Dermis blood vessel endothelial cell (primary cell): Measurements from ENCODE around the gene ZNF445. TPM values are rescaled to one million over a fixed set of nuclear protein-coding genes. Genes with fewer than 3 reads are reported as not detected.
"Not testable (repeated sequence)": the region's sequence is repeated elsewhere in the genome, so short reads cannot be mapped to it uniquely, and the experiment has no call there.

Experiments
- DNase-seq: peaks from one replicate; pipeline ENCODE4 v3.0.0; 2010
- total RNA-seq: library from RNA; depleted of rRNA; stranded (reverse); fragments of >200 nt; gene quantifications from 2 replicates; pipeline ENCODE4 v1.2.3, GENCODE V29; 2014

The ZNF445 gene
- 9.2 and 10.6 TPM in 2 replicates for total RNA-seq

GRCh38 chr3:44477312-44478030 lies at the start of gene ZNF445:
ZNF445 (minus strand) TSS chr3:44477670; CDS start chr3:44455549, 22,121 bp downstream.
- DNase-seq: peak; percentile 85

- no peak for DNase-seq
These were observed 47.6 kb upstream of the ZNF445 start for GRCh38 chr3:44525060-44525459.

DNA sequence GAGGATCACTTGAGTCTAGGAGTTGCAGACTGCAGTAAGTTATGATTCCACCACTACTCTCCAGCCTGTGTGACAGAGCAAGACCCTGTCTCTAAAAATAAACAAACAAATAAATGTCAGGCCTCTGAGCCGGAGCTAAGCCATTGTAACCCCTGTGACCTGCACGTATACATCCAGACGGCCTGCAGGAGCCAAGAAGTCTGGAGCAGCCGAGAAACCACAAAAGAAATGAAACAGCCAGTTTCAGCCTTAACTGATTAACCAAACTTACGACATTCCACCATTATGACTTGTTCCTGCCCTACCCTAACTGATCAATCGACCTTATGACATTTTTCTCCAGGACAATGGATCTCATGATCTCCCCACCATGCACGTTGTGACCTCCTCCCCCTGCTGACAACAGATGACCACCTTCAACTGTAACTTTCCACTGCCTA lies 45.0 kb upstream of the ZNF445 start:
- DNase-seq: no peak

DNA sequence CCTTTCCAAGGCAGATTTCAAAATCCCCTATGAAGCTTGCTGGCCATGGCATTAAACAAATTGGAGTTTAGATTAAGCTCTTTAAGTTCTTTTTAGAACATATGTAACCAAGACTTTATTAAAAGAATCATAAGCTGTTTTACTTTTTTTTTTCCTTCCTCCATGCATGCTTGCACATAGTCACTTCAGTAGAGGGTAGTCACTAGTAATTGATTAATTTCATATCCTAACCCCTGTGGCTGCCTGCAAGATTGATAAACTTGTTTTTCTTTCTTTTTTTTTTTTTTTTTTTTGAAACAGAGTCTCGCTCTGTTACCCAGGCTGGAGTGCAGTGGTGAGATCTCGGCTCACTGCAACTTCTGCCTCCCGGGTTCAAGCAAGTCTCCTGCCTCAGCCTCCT lies 44.3 kb upstream of the ZNF445 start:
- no peak for DNase-seq

DNA sequence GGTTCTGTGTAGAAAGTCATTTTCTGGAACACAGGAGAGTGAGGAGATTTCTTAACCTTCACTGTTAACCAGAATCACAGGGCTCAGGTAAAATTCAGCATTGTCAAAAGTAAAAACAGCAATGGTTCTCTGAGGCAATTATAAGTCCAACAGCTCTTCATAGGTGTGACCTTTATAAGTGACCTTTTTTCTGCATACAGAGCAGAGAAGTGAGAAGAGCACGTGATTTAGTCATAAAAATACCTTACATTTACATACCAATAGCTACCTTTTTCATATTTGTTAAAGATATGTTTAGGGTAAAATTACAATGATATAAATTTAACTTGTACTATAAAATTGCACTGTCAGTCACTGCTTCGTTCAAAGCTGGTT lies 41.3 kb upstream of the ZNF445 start:
- no peak for DNase-seq

DNA sequence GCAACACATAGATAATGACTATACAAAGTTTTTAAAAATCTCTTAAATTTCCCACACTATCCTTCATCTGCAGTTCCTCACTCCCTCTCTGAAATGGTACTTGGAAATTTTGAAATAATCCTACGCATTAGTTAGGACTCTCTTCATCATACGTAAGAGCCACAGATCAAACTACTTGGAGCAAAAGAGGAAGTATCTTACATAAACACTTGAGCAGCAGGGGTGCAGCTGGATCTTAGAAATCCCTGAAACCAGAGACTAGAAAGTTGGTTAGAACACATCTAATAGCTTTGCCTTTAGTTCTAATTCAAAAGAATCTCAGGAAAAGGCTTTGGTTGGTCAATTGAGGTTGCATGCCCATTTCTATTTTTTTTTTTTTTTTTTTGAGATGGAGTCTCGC lies 38.8 kb upstream of the ZNF445 start:
- no peak for DNase-seq

GRCh38 chr3:44513513-44513912 lies 36.0 kb upstream of the ZNF445 start:
- DNase-seq: no peak

DNA sequence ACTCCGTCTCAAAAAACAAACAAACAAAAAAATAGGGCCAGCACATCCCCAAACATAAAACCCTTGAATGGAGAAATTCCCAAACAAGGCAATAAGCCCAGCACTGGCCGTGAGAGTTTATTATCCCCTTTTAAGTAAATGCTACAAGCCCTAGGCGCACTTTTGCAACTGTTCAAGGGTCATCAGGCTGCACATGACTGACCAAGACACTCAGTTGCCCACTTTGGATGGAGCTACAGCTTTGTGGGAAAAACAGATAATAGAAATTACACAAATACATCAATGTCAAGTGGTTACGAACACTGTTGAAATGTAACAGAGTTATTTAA lies 33.7 kb upstream of the ZNF445 start:
- peak; percentile 6 for DNase-seq

GRCh38 chr3:44510000-44510368 lies 32.5 kb upstream of the ZNF445 start:
- peak; percentile 43 for DNase-seq

- peak; percentile 23 for DNase-seq
These were observed 32.0 kb upstream of the ZNF445 start for GRCh38 chr3:44509393-44509921.

DNA sequence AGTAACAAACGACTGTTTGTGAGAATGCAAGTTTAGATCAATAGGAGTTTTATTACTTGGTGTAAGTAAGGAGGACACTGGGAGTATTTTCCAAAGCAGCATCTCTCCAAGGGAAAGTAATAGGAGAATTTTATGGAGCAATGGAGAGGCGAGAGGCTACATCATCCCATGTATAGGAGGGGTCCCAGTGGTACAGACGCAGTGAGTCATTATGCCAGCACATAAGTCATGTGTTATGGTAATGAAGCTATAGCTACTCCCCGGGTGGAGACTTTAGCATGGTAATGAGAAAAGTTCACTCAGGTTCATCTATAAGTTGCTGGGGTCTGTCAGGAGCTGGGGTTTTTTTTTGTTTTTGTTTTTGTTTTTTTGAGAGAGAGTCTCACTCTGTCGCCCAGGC lies 29.5 kb upstream of the ZNF445 start:
- DNase-seq: no peak

- DNase-seq: no peak
These were observed 29.1 kb upstream of the ZNF445 start for GRCh38 chr3:44506556-44506955.

- DNase-seq: no peak
These were observed 27.1 kb upstream of the ZNF445 start for GRCh38 chr3:44504566-44504965.

GRCh38 chr3:44503178-44503577 lies 25.7 kb upstream of the ZNF445 start:
- not testable (repeated sequence) for DNase-seq

DNA sequence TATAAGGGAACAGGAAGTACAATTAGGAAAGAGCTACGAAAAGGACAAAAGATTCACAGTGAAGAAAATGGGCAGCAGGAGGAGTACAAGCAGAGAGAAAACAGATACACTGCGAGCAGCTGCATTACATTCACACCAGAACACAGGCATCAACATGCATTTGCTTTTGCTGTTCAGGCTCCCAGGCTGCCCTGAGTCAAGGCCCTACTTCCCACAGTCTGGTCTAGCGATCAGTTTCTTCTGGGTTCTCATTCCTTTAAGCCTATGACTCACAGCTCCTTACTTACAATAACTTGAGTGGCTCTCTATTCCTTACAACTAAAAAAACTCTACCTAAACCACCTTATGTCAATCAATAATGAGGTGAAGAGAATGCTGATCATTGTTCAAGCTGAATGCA lies 24.5 kb upstream of the ZNF445 start:
- no peak for DNase-seq

DNA sequence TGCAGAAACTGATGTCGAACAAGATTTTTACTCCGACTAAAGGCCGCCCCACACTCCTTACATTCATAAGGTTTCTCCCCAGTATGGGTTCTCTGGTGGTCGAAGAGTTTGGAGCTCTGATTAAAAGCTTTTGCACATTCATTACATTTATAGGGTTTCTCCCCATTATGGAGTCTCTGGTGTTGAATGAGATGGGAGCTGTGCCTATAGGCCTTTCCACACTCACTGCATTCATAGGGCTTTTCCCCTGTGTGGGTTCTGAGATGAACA lies 22.4 kb upstream of the ZNF445 start:
- not testable (repeated sequence) for DNase-seq

DNA sequence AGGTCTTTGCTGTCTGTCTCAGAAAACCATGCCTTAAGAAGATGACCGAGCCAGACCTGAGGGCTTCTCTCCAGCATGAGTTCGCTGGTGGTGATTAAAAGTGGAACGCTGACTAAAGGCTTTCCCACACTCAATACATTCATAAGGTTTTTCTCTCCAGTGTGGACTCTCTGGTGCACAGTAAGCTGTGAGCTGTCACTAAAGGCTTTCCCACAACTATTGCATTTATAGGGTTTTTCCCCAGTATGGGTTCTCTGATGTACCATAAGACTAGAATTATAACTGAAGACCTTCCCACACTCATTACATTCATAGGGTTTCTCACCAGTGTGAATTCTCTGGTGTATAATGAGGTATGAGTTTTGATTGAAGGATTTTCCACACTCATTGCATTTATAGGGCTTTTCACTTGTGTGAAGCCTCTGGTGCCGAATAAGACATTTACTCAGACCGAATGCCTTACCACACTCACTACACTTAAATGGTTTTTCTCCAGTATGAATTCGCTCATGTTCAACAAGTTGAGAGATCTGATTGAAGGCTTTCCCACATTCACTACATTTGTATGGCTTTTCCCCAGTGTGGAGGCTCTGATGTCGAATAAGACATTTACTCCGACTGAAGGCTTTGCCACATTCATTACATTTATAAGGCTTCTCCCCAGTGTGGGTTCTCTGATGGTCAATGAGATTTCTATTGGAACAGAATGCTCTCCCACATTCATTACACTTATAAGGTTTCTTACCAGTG lies 21.9 kb upstream of the ZNF445 start:
- no peak for DNase-seq

DNA sequence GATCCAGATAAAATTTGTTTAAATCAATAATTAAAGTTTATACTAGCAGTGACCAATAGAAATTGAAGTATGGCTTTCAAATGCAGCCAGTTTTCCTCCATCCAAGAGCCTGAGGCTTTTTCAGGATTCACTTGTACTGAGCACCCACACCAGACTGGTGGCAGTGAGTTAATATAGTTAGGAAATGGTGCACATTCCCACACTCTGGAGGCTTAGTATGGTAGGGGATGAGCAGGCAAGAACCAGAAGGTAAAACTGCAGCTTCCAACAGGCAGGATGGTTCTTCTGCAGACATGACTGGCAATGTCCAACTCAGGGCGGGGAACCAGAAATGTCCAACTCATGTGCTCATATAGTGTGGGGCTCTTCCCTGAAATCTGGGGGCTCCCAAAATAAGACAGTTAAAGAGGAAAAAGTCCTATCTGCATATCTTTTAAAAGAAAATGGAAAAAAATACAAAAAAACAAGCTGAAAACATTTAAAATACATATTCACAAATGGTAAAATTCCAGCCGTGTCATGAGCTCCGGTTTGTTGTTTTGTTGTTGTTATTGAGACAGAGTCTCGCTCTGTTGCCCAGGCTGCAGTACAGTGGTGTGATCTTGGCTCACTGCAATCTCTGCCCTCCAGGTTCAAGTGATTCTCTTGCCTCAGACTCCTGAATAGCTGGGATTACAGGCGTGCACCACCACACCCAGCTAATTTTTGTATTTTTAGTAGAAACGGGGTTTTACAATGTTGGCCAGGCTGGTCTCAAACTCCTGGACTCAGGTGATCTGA lies 18.4 kb upstream of the ZNF445 start:
- DNase-seq: no peak

DNA sequence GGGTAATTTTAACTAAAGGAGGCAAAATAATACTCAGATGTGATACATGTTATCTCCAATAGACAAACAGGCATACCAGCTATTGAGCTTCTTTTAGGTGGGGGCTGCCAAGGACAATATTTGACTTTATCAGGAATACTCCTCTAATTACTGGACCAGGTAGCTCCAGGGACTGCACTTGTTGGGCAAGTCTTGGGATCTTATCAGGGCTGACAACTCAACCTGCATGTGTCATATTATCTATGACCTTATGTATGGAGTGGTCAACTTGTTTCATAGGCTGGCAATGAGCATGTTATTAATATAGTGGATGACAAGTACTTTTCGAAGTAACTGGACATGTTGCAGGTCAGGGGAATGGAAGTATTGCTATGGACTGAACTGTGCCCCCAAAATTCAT lies 15.0 kb upstream of the ZNF445 start:
- DNase-seq: no peak

DNA sequence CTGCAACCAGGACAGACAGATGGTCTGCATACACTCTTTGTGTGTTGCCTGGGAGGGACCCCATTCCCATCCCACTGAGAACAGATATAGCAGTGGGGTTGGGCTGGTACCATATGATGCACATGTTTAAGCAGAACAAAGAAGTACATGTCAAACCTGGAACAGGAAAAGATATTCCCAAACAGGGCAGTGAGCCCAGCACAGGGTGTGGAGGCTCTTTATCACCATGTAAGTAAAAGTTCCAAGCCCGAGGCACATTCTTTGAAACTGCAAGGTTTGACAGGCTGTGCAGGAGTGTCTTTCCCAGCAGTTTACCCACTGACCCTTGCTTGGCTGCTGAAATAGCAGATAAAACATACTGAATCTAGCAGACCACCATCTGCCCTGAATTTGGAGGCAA lies 5.3 kb upstream of the ZNF445 start:
- no peak for DNase-seq

GRCh38 chr3:44478606-44479094 lies 1.2 kb upstream of the ZNF445 start:
- no peak for DNase-seq

- DNase-seq: no peak
These were observed 592 bp upstream of the ZNF445 start for GRCh38 chr3:44478055-44478468.

- no peak for DNase-seq
These were observed 533 bp downstream of the ZNF445 start for GRCh38 chr3:44476963-44477311.

GRCh38 chr3:44476181-44476611 lies 1.3 kb downstream of the ZNF445 start:
- peak; percentile 49 for DNase-seq
